Urinary bladder (tissue), 4 donors: ENCODE data around the gene MMP27. TPM values are rescaled to one million over a fixed set of nuclear protein-coding genes. Genes with fewer than 3 reads are reported as not detected.
"Not testable (repeated sequence)": the region's sequence is repeated elsewhere in the genome, so short reads cannot be mapped to it uniquely, and the experiment has no call there.

Experiments used
- DNase-seq: peaks from one replicate; pipeline ENCODE4 v3.0.0-alpha.2; 2015; ENCODE audit errors: extremely low spot score
- H3K27ac ChIP-seq: one replicate; pipeline ENCODE4 v1.5.1; 2013; ENCODE audit warnings: low read depth, mild to moderate bottlenecking, moderate library complexity
- H3K36me3 ChIP-seq: one replicate; pipeline ENCODE4 v1.6.1; 2013; ENCODE audit warnings: mild to moderate bottlenecking, moderate library complexity; ENCODE audit not compliant: insufficient read depth
- H3K4me1 ChIP-seq: one replicate; pipeline ENCODE4 v1.6.1; 2013; ENCODE audit warnings: mild to moderate bottlenecking, moderate library complexity; ENCODE audit not compliant: insufficient read depth
- H3K4me3 ChIP-seq: one replicate; pipeline ENCODE4 v1.5.1; 2013; ENCODE audit warnings: low read depth, low read length
- WGBS: extraction: QIAGEN DNeasy Blood & Tissue Kit; methylation state at CpG from one replicate; pipeline ENCODE4 v1.1.7; 2013; 5-methylcytosine and 5-hydroxymethylcytosine counted together
- polyA plus RNA-seq: library from polyadenylated mRNA; stranded (reverse); fragments of 200-250 nt; gene quantifications from one replicate; pipeline ENCODE4 v1.2.3, GENCODE V29; 2013
- total RNA-seq: library from RNA; depleted of rRNA; stranded (reverse); fragments of >200 nt; gene quantifications from one replicate; pipeline ENCODE4 v1.2.3, GENCODE V29; 2014
- donor health status: healthy with polysubstance abuse.
- donor health status: healthy.

MMP27 gene
- total RNA-seq (not detected), polyA plus RNA-seq (0.22 TPM)

- Histone ChIP-seq H3K27ac (no peak within 1 kb of the TSS), H3K4me1 (no peaks in the 10 kb centered on the region), H3K4me3 (no peak within 1 kb of the TSS), H3K36me3 (no peaks in the 10 kb centered on the region)
- DNase-seq = no peak
- 68% methylated on average over 5 of the region's 5 CpGs for WGBS
Measured at GRCh38 chr11:102705626-102706025, at the start of gene MMP27. Gene MMP27 (minus strand): TSS chr11:102705769. CDS start chr11:102705714, 55 bp downstream.

GRCh38 chr11:102753267-102753666, 47.7 kb upstream of the MMP27 start:
- Histone ChIP-seq H3K4me3 (no peak overlapping the region), H3K27ac (no peak overlapping the region), H3K36me3 (no peaks in the 10 kb centered on the region), H3K4me1 (no peaks in the 10 kb centered on the region)
- DNase-seq = no peak
- 96% methylated on average over 1 of the region's 1 CpG for WGBS

- H3K36me3 ChIP-seq = no peaks in the 10 kb centered on the region
- no peak overlapping the region for H3K27ac ChIP-seq
- no peak overlapping the region for H3K4me3 ChIP-seq
- H3K4me1 ChIP-seq = no peaks in the 10 kb centered on the region
- DNase-seq = no peak
Measured at GRCh38 chr11:102751673-102752072, 46.1 kb upstream of the MMP27 start.

- Histone ChIP-seq H3K4me3 (no peak overlapping the region), H3K4me1 (no peaks in the 10 kb centered on the region), H3K36me3 (no peaks in the 10 kb centered on the region), H3K27ac (no peak overlapping the region)
- DNase-seq = no peak
Measured at GRCh38 chr11:102749101-102749722, 43.6 kb upstream of the MMP27 start.

- not testable (repeated sequence) for H3K4me1 ChIP-seq, H3K4me3 ChIP-seq, DNase-seq, H3K27ac ChIP-seq, H3K36me3 ChIP-seq
- 83% methylated on average over 32 of the region's 32 CpGs for WGBS
Measured at GRCh38 chr11:102746746-102747578, 41.4 kb upstream of the MMP27 start.

GRCh38 chr11:102734650-102735049, 29.1 kb upstream of the MMP27 start:
- no peak overlapping the region for H3K4me3 ChIP-seq
- H3K36me3 ChIP-seq = no peaks in the 10 kb centered on the region
- H3K4me1 ChIP-seq = no peaks in the 10 kb centered on the region
- no peak overlapping the region for H3K27ac ChIP-seq
- no peak for DNase-seq

- no peak for DNase-seq
- 61% methylated on average over 8 of the region's 8 CpGs for WGBS
- Histone ChIP-seq H3K4me1 (no peaks in the 10 kb centered on the region), H3K4me3 (no peak overlapping the region), H3K36me3 (no peaks in the 10 kb centered on the region), H3K27ac (no peak overlapping the region)
Measured at GRCh38 chr11:102733232-102733875, 27.8 kb upstream of the MMP27 start.

GRCh38 chr11:102730944-102731343, 25.4 kb upstream of the MMP27 start:
- H3K27ac ChIP-seq, DNase-seq, H3K36me3 ChIP-seq, H3K4me3 ChIP-seq, H3K4me1 ChIP-seq: not testable (repeated sequence)
- 62% methylated on average over 8 of the region's 8 CpGs for WGBS

- WGBS = 48% methylated on average over 9 of the region's 9 CpGs
- no peak for DNase-seq
- no peak overlapping the region for H3K27ac ChIP-seq
- H3K4me1 ChIP-seq = no peaks in the 10 kb centered on the region
- no peak overlapping the region for H3K4me3 ChIP-seq
- H3K36me3 ChIP-seq = no peaks in the 10 kb centered on the region
Measured at GRCh38 chr11:102729849-102730815, 24.6 kb upstream of the MMP27 start.

- no peak overlapping the region for H3K27ac ChIP-seq
- H3K36me3 ChIP-seq = no peaks in the 10 kb centered on the region
- H3K4me1 ChIP-seq = no peaks in the 10 kb centered on the region
- no peak for DNase-seq
- WGBS = 87% methylated on average over 2 of the region's 2 CpGs
- H3K4me3 ChIP-seq = no peak overlapping the region
Measured at GRCh38 chr11:102727890-102728289, 22.3 kb upstream of the MMP27 start.

- 63% methylated on average over 2 of the region's 2 CpGs for WGBS
- H3K27ac ChIP-seq = no peak within 1 kb of the TSS
- no peak for DNase-seq
Measured at GRCh38 chr11:102724904-102725500, 19.4 kb upstream of the MMP27 start, which contains the start of gene MMP8. Gene MMP8 (minus strand): TSS chr11:102724954. CDS start chr11:102724855, 99 bp downstream.

GRCh38 chr11:102722821-102723220, 17.3 kb upstream of the MMP27 start:
- H3K4me3 ChIP-seq = no peak overlapping the region
- no peak overlapping the region for H3K27ac ChIP-seq
- no peaks in the 10 kb centered on the region for H3K36me3 ChIP-seq
- no peak for DNase-seq
- H3K4me1 ChIP-seq = no peaks in the 10 kb centered on the region

More at GRCh38 chr11:102724904-102725500, 19.4 kb upstream of the MMP27 start, which contains the start of gene MMP8:
- H3K4me3 ChIP-seq = no peak within 1 kb of the TSS
- no peaks in the 10 kb centered on the region for H3K4me1 ChIP-seq
- H3K36me3 ChIP-seq = no peaks in the 10 kb centered on the region
